Left lobe of liver (tissue), 2 donors: ENCODE results near the gene NOP14. TPM values are rescaled to one million over a fixed set of nuclear protein-coding genes. Genes with fewer than 3 reads are reported as not detected.
"Not testable (repeated sequence)": the region's sequence is repeated elsewhere in the genome, so short reads cannot be mapped to it uniquely, and the experiment has no call there.

ENCODE experiments used
- ATAC-seq: fragments of 200-7000 bp; cut with Tn5 transposase; one replicate; pipeline ENCODE4 v1.9.1; 2020; ENCODE audit warnings: mild to moderate bottlenecking, moderate library complexity
- DNase-seq: peaks from one replicate; pipeline ENCODE4 v3.0.0-alpha.2; 2020; ENCODE audit warnings: low spot score
- total RNA-seq: library from RNA; stranded (reverse); gene quantifications from one replicate; pipeline ENCODE4 v1.2.1, GENCODE V29; 2021
- donor health status: DM: no; HTN: no; CAD: no; lungs with moderate emphysema.
- donor health status: DM: no; HTN: yes; CAD: no.

The NOP14 gene
- total RNA-seq, 1 donor from 2014 or later, result 18.7 TPM

DNA sequence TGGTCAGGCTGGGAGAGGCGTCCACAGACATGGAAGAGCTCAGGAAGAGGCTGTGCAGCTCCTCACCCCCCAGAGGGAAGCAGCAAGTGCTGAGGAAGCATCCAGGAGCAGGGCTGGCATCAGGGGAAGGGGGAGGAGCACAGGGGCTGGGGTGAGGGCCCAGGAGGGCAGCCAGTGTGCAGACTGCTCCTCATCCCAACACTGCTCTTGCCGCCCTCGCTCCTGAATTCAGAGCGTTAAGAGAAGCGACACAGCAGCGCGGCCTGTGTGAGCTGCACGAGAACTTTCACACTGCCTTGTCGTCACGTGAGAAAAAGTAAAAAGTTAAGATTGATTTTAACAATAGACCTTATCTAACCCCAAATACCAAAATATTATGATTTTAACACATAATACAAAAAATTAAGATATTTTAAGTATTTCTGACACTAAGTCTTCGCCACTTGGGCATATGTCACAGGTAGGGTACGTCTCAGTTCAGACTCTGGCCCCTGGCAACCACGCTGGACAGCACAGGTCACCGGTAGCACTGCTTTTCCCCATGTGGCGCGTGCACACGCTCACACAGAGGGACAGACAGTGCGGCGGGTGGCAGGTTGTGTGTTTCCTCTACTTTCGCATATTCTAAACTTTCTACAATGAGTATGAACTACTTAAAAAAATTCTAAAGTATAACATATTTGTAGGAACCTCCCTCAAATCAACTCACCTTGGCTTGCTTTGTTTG, 19.7 kb downstream of the NOP14 start:
- ATAC-seq (no peak), DNase-seq (no peak)

DNA sequence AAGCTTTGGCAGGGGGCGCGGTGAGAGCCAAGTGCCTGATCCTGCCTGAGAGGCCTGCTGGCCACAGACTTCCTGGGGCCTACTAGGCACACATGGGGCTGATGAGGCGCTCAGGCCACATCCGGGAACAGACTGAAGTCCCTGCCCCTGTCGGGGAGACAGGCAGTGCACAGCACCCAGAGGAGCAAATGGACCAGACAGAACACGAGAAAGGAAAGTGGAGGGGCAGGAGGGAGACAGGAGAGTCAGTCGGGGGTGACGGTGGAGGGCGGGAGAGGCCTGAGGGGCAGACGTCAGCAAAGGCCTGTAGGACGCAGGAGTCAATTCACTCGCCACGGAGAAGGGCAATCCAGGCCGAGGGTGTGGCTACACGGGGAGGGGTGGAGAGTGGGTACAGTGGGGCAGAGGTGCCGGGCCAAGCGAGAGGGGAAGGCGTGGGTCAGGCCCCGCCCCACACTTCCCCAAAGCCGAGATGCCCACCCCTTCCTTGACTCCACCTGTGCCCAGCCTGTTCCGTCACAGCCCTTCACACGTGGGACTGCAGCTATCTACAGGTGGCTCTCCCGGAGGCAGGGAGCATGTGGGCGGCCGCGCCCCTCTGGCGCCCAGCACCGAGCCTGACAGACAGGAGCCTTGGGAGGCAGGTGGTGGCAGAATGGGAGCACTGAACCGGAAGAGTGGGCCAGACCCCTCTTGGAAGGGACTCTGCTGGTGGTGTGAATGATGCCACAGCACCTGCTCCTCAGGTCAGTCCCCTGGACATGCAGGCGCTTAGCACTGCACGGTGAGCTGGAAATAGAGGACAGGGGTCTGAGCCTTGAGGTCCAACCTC, 20.5 kb downstream of the NOP14 start:
- ATAC-seq (no peak), DNase-seq (peak; percentile 41)

DNA sequence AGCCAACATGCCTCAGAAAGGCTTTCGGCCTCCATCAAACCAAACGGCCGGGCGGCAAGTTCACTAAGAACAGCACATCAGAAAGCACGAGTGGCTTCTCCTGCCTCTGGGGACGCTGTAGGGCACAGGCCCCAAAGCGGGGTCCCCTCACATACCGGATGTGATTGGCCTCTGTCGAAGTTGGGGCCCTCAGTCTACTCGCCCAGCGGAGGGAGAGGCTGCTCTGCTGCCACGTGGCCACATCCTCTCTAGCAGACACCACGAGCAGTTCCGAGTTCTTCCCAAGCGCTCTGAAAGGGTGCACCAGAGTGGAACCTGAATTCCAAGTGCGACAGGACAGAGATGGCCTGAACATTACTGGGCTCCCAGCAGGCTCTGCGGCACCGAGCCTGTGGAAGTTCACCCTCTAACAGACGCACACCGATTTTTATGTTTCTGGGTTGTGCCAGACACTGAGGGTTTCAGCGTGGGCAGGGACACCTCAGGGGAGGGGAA, 21.1 kb downstream of the NOP14 start:
- ATAC-seq, result no peak

DNA sequence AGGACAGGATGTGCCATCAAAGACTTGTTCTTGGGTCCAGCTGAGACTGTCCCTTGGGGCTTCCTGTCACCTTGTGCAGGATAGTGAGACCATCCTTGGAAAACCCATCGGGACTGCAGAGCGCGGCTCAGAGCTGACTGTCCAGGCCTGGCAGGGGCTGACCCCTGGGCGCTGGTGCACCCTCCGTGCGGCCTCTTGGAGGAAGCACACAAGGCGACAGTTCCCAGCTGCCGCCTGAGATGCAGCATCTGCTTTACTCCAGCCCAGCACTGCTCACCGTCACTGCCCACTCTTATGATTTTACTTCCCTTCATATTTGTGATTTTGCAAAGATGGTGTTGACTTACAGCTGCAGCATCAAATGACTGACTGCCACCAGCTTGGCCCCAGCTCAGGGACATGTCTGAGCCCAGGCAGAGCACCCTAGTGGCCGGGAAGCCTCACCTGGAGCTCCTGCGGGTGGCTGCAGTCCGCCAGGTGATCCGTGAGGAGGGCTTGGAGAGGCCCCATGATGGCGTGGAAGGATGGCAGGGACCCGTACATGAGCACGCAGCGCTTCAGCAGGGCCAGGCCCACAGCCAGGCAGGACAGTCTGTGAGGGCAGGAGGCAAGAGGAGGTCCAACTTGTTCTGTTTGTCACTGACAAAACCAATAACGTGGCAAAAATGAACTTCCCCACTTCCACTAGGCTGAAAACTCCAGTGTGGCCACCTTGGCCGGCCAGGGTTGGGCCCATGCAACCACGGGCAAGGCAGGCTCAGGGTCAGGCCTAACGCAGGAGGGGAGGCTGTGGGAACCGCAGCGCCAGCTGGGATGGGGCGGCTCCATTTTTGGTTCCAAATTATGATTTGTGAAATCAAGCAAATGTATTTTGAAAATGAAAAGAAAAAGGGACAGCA, 21.8 kb downstream of the NOP14 start:
- DNase-seq, result peak; percentile 45
- no peak for ATAC-seq

More for the DNA sequence above, 21.1 kb downstream of the NOP14 start:
- no peak for DNase-seq

DNA sequence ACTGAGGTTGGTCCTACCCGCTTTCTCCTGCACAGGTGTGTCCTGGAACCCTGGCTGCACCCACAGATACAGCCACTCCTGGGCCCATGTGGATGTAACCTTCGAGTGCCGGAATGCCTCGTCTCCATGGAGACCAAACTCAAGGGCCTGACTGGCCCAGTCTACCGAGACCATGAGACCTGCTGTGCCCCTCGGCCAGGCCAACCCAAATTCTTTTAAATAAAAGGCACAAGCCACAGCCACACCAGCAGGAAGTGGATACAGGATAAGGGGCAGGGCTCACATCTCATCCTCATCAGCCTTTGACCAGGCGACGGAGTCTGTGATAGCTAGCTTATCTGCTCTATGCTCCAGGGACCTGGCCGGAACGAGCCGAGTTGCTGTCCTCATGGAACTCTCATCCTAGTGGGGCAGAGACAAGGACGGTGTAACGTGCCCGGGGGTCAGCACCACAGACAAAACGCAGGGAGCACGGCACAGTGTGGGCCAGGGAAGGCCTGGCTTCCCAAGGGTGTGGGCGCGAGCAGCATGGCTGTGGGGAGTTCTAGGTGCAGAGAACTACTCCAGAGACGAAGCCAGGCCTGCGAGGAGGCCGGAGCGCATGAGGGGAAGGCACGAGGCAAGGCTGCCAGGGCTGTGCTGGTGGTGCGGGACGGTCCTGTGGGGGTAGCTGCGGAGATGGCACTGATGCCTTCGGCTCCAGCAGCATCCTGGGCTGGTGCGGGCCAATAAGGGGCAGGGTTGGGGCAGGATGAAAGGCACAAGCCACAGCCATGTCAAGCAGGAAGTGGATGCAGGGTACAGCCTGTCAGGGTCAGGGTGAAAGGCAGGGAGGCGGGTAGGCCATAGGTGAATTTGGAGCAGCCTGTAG, 22.7 kb downstream of the NOP14 start:
- peak; percentile 42 for DNase-seq
- no peak for ATAC-seq

DNA sequence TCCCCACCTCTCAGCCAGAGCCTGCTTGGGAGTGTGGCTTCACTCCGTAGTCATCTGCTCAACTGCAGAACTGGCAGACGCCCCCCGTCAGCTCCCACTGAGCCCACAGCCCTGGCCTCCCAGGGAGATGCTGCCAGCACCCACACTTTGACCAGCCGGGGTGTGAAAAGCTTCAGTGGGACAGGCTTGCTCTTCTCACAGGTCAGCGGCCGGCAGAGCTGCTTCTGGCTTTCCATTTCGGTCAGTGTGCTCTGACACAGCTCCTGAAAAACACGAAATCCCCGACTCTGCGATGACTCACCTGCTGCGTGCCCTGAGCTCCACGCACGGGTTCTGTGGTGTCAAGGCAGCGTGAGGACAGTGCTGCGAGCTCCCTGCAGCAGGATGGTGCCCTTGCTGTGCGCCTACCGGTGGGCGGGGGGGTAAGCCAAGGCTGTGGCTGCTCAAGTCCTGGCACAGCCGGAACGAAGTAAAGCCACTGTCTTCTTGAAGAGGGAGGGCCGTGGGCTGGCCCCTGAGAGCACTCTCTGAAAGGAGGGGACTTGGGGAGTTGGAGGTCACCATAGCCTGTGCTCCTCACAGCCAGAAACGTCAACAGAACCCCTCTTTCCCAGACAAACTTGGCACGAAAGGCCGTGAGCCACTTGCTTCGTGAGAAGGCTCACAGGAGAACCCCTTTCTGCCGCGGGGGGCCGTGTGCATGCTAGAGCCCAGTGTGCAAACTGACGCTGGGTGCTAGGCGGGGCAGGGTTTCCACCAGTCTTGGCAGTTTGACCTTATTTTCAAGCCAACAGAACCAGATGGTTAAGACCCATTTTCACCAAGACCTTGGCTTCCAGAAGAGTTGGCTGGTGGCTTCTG, 23.6 kb downstream of the NOP14 start:
- ATAC-seq, result no peak
- DNase-seq, result peak; percentile 42

DNA sequence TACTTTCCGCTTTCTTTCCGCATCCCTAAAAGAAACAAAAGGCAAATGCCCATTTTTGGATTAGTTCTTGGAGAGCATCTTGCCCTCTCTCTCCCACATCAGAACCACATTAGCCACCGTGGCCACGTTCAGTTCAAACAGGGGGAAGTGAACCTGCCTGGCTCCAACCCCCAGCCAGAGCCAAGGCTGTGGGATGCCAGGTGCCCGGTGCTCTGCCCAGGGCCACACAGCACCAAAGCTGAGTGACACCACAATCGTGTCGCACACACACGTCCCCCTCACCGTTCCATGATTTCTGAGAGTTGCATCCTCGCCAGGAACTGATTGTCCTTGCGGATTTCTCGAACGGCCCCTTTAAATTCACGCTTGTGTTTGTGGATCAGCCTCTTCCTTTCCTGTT, 24.3 kb downstream of the NOP14 start:
- DNase-seq (peak; percentile 38), ATAC-seq (no peak)

DNA sequence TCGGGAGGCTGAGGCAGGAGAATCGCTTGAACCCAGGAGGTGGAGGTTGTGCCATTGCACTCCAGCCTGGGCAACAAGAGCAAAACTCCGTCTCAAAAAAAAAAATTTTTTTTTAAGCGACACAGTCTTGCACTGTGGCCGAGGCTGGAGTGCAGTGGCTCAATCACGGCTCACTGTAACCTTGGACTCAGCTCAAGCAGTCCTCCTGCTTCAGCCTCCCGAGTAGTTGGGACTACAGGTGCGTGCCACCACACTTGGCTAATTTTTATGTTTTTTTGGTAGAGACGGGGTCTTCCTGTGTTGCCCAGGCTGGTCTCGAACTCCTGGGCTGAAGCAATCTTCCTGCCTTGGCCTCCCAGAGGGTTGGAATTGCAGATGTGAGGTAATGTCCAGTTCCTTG, 24.8 kb downstream of the NOP14 start:
- DNase-seq, ATAC-seq: not testable (repeated sequence)

DNA sequence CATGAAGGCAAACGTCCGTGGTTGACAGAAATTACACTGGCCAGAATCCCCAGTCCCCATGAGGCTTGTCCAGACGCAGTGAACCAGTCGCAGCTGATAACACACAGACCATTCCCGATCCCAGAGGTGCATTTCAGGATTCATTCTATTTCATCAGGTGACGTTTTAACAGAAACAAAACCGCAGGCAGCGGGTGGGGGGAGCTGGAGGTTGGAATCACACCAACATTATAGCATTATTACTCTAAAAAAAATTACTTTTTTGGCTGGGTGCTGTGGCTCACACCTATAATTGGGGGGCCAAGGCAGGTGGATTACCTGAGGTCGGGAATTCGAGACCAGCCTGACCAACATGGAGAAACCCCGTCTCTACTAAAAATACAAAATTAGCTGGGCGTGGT, 25.2 kb downstream of the NOP14 start:
- ATAC-seq (no peak), DNase-seq (no peak)

DNA sequence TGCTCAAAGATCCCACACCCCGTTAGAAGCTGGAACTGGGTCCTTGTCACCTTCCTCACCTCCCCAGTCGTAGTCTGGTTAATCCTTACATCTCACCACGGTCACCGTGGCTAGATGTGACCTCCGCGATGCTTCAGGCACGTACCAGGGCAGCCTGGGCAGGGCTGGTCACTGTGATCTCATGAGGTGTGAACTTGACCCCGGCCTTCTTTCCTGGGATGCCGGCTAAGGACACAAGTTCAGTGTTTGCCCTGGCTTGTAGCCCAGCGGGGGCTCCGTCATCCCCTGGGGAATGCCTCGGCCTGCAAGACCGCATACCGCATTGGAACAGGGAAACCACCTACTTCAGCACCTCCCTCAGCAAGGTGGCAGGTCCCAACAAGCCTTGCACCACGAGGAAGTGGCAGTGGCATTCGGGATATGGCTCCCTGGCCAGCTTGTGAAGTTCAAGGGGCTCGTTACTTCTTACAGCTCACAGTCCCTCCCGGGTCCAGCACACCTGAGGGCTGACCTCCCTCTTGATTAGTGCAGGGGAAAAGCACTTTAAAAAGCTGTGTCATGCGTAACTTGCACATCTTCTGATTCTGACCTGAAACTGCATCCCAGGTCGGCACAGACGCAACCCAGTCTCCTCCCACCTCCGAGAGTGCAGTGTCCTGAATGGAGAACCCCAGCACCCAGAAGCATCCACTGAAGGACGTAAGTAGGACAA, 25.9 kb downstream of the NOP14 start:
- peak; percentile 52 for DNase-seq
- ATAC-seq, result no peak

DNA sequence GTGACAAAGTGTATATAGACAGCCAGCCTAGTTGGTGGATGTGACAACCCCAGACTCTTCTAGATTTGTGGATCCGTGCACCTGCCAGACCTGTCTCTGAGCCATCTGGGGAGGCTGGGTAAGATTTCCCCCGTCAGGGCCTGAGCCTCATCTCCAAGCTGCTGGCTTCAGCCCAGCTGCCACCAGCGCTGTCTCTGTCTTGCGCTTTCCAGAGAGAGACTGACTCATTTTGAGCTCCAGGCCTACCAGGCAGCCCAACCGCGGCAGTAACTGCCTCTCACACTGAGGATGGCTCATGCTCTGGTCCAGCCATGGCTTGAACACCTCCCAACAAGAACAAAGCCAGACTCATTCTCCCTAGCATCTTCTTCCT, 26.4 kb downstream of the NOP14 start:
- peak; percentile 47 for DNase-seq
- ATAC-seq, result no peak

DNA sequence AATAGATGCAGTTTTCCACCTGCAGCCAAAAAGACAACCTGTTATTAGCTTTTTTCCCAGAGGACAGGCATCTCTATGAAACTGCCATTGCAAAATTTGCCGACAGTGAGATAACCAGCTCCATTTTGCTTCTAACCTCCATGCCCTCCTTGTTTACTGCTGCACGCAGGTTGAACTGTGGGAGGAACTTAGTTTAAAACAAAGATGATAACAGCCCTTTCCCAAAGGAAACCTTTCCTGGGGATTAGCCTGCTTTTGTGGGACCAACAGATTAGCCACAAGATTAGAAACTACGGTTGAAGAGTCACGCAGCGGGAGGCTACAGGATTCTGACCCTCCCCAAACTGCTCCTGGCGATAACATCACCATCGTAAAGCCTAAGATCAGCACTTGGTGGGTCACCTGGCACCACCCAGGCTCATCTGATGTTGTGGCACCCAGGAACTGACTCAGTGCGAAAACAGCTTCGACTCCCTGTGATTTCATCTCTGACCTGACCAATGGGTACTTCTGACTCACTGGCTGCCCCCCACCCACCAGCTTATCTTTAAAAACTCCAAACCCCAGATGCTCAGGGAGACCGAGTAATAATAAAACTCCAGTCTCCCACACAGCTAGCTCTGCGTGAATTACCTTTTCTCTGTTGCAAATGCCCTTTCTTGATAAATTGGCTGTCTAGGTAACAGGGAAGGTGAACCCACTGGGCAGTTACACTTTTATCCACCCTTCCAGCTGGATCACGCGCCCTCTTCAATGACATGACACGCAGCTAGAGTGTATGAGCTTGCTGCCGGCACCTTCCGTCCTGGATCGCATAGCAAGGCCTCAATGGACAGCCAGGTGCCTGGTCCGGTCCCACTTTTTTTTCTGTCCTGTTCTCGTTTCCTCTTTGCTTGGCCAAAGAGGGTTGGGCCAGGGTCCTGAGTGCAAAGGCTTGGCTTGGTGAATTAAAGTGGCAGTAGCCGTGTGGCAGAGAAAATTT, 27.2 kb downstream of the NOP14 start:
- peak; percentile 43 for DNase-seq
- ATAC-seq, result no peak

DNA sequence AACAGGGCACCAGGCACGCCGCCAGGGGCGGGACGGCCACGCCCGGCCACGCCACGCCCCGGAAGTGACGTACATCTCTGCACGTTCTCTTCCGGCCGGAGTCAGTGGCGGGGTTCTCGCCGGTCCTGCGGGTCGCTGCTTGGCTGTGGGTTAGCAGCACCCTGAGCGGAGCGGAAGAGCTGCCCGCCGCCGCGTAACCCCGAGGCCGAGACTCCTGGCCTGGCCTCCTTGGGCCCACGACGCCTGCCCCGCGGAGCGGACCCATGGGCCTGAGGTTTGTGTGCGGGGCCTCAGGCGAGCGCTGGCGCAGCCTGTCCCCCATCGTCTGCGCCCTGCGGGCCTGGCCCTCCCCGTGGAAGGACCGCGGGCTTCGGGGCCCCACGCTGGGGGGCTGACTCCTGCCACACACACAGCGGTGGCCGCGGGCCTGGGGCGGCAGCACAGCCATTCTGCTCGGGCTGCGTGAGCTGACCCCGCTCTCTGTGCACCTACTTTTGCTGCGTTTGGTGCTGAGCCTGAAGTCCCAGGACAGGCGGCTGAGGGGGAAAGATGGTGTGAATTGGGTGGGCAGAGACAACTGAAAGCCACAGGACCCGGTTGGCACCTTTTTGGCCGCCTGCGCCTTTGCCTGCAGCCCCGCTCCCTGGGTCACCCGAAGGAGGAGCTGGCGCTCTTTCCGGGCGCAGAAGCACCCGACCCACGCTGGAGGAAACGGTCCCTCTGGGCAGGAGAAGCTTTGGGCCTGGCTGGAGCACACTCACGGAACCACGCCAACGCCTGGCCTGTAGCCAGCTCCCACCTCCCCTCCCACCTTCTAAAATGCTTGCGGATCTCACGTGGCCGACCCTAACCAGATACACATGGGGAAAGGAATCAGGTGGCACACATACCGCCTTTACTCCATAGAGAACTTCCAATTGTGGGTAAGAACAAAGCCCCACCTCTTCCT, 28.1 kb downstream of the NOP14 start:
- peak; percentile 81 for ATAC-seq
- peak; percentile 97 for DNase-seq

DNA sequence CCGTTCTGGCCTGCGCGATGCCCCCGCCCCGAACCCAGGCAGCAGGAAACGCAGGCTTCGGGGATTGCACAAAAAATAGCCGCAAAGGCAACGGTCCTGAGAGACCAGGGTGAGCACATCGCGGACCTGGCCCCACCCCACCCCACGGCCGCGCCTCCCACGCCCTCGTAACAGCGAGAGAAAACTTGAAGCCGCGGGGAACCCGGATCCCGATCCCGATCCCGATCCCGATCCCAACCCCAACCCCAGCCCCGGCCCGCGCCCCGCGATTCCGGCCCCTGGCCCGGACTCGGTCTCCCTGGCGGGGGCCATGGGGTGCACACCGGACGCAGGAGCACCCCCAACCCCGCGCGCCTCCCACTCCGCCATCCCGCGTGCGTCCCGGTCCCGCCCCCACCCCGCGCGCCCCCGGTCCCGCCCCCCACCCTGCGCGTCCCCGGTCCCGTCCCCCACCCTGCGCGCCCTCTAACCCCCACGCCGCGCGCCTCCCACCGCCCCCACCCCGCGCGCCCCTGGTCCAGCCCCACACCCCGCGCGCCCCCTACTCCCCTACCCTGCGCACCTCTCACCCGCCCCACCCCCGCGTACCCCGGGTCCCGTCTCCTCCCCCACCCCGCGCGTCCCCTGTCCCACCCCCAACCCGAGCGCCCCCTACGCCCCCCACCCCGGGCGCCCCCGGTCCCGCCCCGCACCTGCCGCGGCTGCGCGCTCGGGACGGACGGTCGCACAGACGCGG, 29.0 kb downstream of the NOP14 start:
- DNase-seq, result peak; percentile 62

DNA sequence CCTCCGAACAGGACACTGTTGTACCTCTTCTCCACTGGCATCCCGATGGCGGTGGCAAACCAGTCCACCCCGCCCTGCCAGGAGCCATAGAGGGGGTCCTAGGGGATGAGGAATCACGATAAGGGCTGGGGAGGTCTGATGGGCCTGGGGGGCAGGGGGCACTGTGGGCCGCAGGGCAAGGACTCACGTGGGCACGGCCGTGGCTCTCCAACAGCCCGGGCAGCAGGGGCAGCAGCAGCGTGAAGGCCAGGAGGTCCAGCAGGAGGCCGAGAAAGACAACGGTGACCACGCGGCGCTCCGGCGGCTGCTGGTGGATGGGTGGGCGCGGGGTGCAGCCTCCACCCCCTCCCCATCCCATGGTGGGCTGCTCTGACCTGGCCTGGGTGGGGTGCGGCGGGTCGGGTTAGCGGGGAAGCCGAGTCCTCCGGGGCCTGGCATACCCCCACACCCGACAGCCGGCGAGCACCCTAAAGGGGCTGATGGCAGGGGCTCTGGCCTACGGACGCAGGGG, 29.6 kb downstream of the NOP14 start:
- DNase-seq (no peak), ATAC-seq (no peak)

More for the DNA sequence above, 29.0 kb downstream of the NOP14 start:
- ATAC-seq, result peak; percentile 4
